HL-60 (cell line): ENCODE data around the gene TTC28.

ENCODE experiments used
- POLR2AphosphoS5 ChIP-seq: IDR thresholded peaks from 2 replicates; pipeline ENCODE4 v1.6.1; 2012; ENCODE audit warnings: low read depth
- SPI1 ChIP-seq: IDR thresholded peaks from 2 replicates; pipeline ENCODE4 v1.6.1; 2012; ENCODE audit warnings: low read depth, mild to moderate bottlenecking, borderline replicate concordance
- TF ChIP-seq, protein P1 (sequence below): IDR thresholded peaks from one replicate; pipeline ENCODE4 v1.5.1; 2011; ENCODE audit warnings: low read length, control low read depth, inconsistent platforms; ENCODE audit not compliant: insufficient read depth
- TF ChIP-seq, protein P2 (sequence below): IDR thresholded peaks from 2 replicates; pipeline ENCODE4 v1.6.1; 2012; ENCODE audit warnings: low read depth; ENCODE audit not compliant: insufficient replicate concordance

DNA sequence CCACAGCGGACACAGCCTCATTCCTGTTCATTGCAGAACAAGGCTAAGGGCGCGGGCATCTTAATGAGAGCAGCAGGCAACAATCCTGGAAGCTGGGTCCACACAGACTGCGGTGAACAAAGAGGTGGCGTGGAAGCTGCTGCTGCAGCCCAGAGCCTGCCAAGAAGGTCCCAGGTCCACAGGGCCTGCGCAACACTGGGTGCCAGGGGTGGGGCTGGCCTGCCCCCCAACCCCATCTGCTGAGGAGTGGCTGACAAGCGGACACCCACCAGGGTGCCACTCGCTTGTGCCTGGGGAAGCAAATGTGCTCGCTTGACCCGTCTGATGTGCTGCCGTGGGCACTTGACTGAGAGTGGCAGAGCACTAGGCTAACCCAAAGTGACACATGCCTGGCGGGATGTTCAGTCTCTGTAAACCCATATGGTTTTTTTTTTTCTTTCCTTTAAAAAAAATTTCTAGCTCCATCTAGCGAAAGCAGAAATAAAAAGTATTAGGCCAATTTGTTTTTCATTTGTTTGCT, 677.4 kb downstream of the TTC28 start:
- TF ChIP-seq, protein P1, sequence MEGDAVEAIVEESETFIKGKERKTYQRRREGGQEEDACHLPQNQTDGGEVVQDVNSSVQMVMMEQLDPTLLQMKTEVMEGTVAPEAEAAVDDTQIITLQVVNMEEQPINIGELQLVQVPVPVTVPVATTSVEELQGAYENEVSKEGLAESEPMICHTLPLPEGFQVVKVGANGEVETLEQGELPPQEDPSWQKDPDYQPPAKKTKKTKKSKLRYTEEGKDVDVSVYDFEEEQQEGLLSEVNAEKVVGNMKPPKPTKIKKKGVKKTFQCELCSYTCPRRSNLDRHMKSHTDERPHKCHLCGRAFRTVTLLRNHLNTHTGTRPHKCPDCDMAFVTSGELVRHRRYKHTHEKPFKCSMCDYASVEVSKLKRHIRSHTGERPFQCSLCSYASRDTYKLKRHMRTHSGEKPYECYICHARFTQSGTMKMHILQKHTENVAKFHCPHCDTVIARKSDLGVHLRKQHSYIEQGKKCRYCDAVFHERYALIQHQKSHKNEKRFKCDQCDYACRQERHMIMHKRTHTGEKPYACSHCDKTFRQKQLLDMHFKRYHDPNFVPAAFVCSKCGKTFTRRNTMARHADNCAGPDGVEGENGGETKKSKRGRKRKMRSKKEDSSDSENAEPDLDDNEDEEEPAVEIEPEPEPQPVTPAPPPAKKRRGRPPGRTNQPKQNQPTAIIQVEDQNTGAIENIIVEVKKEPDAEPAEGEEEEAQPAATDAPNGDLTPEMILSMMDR, result no peak
- TF ChIP-seq POLR2AphosphoS5 (no peak), SPI1 (no peak)
- TF ChIP-seq, protein P2, sequence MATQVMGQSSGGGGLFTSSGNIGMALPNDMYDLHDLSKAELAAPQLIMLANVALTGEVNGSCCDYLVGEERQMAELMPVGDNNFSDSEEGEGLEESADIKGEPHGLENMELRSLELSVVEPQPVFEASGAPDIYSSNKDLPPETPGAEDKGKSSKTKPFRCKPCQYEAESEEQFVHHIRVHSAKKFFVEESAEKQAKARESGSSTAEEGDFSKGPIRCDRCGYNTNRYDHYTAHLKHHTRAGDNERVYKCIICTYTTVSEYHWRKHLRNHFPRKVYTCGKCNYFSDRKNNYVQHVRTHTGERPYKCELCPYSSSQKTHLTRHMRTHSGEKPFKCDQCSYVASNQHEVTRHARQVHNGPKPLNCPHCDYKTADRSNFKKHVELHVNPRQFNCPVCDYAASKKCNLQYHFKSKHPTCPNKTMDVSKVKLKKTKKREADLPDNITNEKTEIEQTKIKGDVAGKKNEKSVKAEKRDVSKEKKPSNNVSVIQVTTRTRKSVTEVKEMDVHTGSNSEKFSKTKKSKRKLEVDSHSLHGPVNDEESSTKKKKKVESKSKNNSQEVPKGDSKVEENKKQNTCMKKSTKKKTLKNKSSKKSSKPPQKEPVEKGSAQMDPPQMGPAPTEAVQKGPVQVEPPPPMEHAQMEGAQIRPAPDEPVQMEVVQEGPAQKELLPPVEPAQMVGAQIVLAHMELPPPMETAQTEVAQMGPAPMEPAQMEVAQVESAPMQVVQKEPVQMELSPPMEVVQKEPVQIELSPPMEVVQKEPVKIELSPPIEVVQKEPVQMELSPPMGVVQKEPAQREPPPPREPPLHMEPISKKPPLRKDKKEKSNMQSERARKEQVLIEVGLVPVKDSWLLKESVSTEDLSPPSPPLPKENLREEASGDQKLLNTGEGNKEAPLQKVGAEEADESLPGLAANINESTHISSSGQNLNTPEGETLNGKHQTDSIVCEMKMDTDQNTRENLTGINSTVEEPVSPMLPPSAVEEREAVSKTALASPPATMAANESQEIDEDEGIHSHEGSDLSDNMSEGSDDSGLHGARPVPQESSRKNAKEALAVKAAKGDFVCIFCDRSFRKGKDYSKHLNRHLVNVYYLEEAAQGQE, result no peak
